WTC11 (cell line): ENCODE data around the gene C4orf54.

ENCODE experiments used
- FOXJ3 ChIP-seq: sonication (generic); formaldehyde crosslinking; IDR thresholded peaks from 2 replicates; pipeline ENCODE4 v1.9.0; 2021; ENCODE audit warnings: missing genetic modification reagents, mild to moderate bottlenecking, borderline replicate concordance
- JUN ChIP-seq: sonication (generic); formaldehyde crosslinking; IDR thresholded peaks from 2 replicates; pipeline ENCODE4 v1.8.0; 2023; ENCODE audit warnings: mild to moderate bottlenecking, missing genetic modification reagents
- SP1 ChIP-seq: sonication (generic); formaldehyde crosslinking; conservative IDR thresholded peaks from 2 replicates; pipeline ENCODE4 v1.8.1; 2022; ENCODE audit warnings: missing genetic modification reagents
- TEAD4 ChIP-seq: sonication (generic); formaldehyde crosslinking; IDR thresholded peaks from 2 replicates; pipeline ENCODE4 v1.8.0; 2022; ENCODE audit warnings: mild to moderate bottlenecking, missing genetic modification reagents
- ZBTB21 ChIP-seq: sonication (generic); formaldehyde crosslinking; IDR thresholded peaks from 2 replicates; pipeline ENCODE4 v1.8.1; 2023; ENCODE audit warnings: mild to moderate bottlenecking, missing genetic modification reagents, borderline replicate concordance
- ZNF121 ChIP-seq: sonication (generic); formaldehyde crosslinking; IDR thresholded peaks from 2 replicates; pipeline ENCODE4 v1.8.0; 2023; ENCODE audit warnings: missing genetic modification reagents
- TF ChIP-seq, protein P1 (sequence below): sonication (generic); formaldehyde crosslinking; conservative IDR thresholded peaks from 2 replicates; pipeline ENCODE4 v1.8.1; 2022; ENCODE audit warnings: mild to moderate bottlenecking, missing genetic modification reagents
- TF ChIP-seq, protein P2 (sequence below): sonication (generic); formaldehyde crosslinking; IDR thresholded peaks from 2 replicates; pipeline ENCODE4 v1.8.0; 2022; ENCODE audit warnings: mild to moderate bottlenecking, missing genetic modification reagents
- TF ChIP-seq, protein P3 (sequence below): sonication (generic); formaldehyde crosslinking; IDR thresholded peaks from 2 replicates; pipeline ENCODE4 v1.8.0; 2022; ENCODE audit warnings: mild to moderate bottlenecking, missing genetic modification reagents
- TF ChIP-seq, protein P4 (sequence below): fragments of 200-600 bp; IDR thresholded peaks from 2 replicates; pipeline ENCODE4 v1.8.0; 2022; ENCODE audit warnings: antibody characterized with exemption

DNA sequence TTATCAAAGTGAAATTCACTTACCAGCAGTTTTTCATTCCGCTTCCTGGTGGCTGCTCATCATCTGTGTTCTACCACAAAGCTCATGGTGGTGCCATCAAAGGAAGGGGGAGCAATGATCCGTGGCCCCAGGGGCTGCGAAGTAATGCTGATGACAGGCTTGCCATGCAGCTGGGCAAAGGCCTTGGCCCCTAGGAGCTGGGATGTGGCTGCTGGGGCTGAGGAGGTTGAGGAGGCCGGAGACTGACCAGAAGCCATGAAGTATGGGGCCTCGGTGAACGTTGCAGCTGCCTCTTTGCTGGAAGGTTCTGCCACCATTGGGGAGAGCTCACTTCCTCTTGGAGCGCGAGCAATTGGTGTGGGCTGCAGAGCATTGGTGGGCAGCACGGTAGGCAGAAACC lies 8.4 kb downstream of the C4orf54 start:
- TF ChIP-seq SP1 (CRISPR knock-in tag) (no peak), ZBTB21 (CRISPR knock-in tag) (no peak), JUN (CRISPR knock-in tag) (no peak), FOXJ3 (no peak), TEAD4 (no peak), ZNF121 (CRISPR knock-in tag) (no peak)
- TF ChIP-seq, protein P1, sequence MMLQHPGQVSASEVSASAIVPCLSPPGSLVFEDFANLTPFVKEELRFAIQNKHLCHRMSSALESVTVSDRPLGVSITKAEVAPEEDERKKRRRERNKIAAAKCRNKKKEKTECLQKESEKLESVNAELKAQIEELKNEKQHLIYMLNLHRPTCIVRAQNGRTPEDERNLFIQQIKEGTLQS, result no peak
- TF ChIP-seq, protein P2, sequence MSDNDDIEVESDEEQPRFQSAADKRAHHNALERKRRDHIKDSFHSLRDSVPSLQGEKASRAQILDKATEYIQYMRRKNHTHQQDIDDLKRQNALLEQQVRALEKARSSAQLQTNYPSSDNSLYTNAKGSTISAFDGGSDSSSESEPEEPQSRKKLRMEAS (CRISPR knock-in tag), result no peak
- TF ChIP-seq, protein P3, sequence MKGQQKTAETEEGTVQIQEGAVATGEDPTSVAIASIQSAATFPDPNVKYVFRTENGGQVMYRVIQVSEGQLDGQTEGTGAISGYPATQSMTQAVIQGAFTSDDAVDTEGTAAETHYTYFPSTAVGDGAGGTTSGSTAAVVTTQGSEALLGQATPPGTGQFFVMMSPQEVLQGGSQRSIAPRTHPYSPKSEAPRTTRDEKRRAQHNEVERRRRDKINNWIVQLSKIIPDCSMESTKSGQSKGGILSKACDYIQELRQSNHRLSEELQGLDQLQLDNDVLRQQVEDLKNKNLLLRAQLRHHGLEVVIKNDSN (CRISPR knock-in tag), result no peak
- TF ChIP-seq, protein P4, sequence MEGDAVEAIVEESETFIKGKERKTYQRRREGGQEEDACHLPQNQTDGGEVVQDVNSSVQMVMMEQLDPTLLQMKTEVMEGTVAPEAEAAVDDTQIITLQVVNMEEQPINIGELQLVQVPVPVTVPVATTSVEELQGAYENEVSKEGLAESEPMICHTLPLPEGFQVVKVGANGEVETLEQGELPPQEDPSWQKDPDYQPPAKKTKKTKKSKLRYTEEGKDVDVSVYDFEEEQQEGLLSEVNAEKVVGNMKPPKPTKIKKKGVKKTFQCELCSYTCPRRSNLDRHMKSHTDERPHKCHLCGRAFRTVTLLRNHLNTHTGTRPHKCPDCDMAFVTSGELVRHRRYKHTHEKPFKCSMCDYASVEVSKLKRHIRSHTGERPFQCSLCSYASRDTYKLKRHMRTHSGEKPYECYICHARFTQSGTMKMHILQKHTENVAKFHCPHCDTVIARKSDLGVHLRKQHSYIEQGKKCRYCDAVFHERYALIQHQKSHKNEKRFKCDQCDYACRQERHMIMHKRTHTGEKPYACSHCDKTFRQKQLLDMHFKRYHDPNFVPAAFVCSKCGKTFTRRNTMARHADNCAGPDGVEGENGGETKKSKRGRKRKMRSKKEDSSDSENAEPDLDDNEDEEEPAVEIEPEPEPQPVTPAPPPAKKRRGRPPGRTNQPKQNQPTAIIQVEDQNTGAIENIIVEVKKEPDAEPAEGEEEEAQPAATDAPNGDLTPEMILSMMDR, result no peak
